NB4 (cell line): Measurements from ENCODE around the gene JDP2.

Source experiments
- CTCF ChIP-seq: IDR thresholded peaks from one replicate; pipeline ENCODE4 v1.5.1; 2012; ENCODE audit warnings: low read depth, low read length
- MYC ChIP-seq: IDR thresholded peaks from 2 replicates; pipeline ENCODE4 v1.6.1; 2011; ENCODE audit warnings: low read depth, low read length
- POLR2A ChIP-seq: IDR thresholded peaks from 2 replicates; pipeline ENCODE4 v1.6.1; 2011; ENCODE audit warnings: mild to moderate bottlenecking; ENCODE audit not compliant: insufficient read length; ENCODE audit errors: extremely low read depth
- TF ChIP-seq, protein P1 (sequence below): IDR thresholded peaks from 2 replicates; pipeline ENCODE4 v1.6.1; 2011; ENCODE audit warnings: low read depth, low read length

DNA sequence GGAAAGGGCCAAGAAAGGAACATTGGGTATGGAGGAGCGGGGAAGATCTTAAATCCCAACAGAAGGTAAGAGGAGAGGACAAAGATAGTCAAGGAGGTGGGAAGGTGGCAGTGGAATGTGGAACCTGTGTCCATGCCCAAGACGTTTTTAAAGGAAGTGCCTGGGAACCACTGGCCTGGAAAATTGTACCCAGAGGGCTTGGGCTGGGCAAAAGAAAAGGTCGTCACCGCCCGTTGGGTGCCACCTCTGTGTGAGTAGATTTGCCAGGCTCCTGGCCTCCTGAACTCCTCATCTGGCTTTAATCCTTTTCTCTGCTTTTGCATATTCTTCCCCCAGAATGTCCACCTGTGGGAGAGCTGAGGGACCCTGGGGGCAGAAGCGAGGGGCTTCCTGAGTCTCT is 32.6 kb downstream of the JDP2 start:
- TF ChIP-seq CTCF = no peak
- TF ChIP-seq POLR2A = no peak
- TF ChIP-seq MYC = no peak
- TF ChIP-seq, protein P1, sequence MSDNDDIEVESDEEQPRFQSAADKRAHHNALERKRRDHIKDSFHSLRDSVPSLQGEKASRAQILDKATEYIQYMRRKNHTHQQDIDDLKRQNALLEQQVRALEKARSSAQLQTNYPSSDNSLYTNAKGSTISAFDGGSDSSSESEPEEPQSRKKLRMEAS = no peak
